NCI-H128 (cell line): ENCODE results near the gene KRT85.
"Not testable (repeated sequence)": the region's sequence is repeated elsewhere in the genome, so short reads cannot be mapped to it uniquely, and the experiment has no call there.

Experiments
- DNase-seq: peaks from one replicate; lab custom pipeline; 2025; ENCODE audit not compliant: unreplicated experiment; lab: John Stamatoyannopoulos, UW

The KRT85 gene

GRCh38 chr12:52327830-52328500 lies 39.3 kb downstream of the KRT85 start:
- DNase-seq: no peak

DNA sequence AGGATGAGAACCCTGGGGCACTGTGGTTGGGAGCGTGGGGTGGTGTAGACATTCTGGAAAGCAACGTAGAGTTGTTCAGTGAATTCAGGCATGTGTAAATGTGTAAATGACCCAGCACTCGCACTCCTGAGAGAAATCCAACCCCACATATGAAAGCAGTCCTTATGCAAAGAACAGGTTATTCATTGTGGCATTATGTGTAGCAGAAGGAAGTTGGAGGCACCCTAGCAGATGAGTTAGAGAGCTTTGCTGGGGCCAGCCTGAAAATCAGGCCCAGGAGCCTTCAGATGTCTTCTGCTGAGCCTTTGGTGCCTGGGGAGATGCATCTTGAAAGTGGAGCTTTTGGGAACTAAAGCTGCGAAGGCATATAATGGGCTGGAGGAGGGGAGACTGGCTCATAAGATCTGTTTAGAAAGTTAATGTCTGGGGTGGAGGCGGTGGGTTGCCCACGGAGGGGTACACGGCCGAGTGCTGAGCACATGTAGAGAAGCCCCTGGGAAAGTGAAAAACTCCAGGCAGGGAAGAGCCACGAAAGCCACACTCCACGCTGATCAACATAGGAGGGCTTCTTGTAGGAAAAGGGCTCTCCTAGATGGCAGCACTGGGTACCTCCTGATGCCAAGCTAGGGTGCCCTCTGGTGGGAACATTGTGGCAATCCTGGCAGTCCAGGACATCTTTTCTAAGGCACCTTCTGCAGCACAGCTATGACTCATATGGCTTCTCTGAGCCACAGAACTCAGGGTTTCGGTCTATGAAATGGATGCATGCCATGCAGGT lies 40.0 kb downstream of the KRT85 start:
- DNase-seq: peak; percentile 20

DNA sequence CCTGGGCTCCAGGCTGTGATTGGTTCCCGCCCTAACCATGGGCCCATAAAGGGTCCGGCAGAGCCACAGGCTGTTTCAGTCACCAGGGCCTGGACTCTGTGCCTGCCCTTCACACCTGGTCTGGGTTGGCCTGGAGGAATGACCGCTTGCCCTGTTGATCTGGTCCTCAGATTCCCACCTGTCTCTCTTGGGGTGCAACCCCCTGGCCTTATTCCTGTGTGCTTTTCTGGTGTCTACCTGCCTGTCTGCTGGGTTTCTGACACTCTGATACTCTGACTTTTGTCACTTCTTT lies 43.2 kb downstream of the KRT85 start:
- DNase-seq: no peak

DNA sequence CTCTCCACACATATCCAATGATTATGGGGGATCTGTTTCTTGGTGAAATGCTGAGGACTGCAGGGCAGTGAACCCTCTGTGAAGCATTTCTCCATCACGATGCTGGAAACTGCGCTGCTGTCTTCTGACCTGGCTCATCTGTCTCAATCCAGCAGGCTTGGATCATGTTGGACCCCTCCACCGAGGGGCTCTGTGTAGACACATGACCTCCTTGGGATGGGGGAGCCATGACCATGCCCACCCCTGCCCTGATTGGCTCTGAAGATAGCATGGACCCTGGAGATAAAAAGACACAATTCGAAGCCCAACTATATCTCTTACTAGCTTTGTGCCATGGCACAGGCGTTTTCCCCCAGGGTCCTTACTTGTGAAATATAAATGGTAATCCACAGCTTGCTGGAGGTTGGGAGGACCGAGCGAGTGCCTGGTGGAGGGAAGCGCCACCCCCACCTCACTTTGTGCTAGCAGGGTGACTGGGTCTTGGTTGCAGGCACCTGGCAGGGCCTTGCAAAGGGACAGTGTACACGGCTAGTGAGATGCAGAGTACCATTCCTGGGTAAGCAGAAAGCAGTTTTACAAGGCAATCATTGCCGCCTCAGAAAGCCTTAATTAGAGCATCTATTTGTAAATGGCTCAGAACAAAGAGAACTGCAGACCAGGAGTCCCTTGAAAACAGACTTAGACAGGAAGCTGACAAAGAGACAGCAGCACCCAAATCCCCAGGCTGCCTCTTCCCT lies 43.7 kb downstream of the KRT85 start:
- no peak for DNase-seq

- no peak for DNase-seq
Observed at GRCh38 chr12:52323001-52323400, 44.3 kb downstream of the KRT85 start.

DNA sequence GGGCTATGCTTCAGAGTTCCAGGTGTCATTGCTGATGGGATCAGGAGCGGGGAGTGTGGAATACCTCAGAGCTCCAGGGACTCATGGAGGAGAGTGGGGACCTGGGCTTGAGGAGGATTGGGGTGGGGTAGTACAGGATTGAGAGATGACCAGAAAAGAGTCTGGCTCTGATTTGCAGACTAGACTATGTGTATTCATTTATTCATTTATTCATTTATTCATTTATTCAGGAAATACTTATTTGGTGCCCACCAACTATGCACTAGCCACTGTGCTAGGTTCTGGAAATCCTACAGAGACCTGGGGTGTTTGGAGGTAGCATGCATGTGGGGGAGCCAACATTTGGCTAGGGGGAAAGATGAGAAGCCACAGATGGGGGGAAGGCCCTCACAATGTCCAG lies 45.2 kb downstream of the KRT85 start:
- DNase-seq: no peak

- DNase-seq: no peak
Observed at GRCh38 chr12:52321418-52321817, 45.9 kb downstream of the KRT85 start.

GRCh38 chr12:52320784-52321400 lies 46.4 kb downstream of the KRT85 start, which contains the start of gene KRT83:
KRT83 (minus strand) TSS chr12:52321398; CDS start chr12:52321335, 63 bp downstream.
- DNase-seq: no peak

GRCh38 chr12:52319097-52319496 lies 48.2 kb downstream of the KRT85 start:
- no peak for DNase-seq

- no peak for DNase-seq
Observed at GRCh38 chr12:52318241-52318990, 48.9 kb downstream of the KRT85 start.

GRCh38 chr12:52317468-52318052 lies 49.7 kb downstream of the KRT85 start:
- no peak for DNase-seq

DNA sequence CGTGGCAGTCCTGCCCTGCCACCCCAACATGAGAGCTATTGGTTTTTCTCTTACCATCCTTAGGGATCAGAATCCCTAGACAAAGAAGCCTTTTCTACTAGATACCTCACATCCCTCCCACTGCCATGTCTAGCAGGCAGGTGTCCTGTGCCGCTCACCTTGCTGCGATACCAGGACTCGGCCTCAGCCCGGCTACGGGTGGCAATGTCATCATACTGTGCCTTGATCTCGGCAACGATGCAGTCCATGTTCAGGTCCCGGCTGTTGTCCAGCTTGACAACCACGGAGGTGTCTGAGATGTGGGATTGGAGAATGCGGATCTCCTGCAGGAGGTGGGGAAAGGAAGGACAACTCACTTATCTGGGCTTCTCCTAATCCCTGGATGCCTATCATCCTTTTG lies 50.6 kb downstream of the KRT85 start:
- no peak for DNase-seq

DNA sequence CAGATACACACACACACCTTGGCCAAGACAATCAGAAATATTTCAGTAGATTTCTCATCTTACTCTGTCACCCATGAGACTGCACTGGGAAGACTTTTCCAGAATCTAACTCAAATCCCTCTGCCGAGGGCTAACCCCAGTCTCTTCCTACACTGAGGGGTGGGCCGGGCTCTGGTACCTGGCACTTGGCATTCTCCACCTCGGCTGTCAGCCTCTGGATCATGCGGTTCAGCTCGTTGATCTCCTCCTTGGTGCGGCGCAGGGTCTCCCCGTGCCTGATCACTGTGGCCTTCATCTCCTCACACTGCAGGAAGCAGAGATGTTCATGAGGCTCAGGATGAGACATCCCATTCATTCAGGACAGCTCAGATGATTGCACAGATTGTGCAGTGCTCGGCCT lies 51.0 kb downstream of the KRT85 start:
- no peak for DNase-seq

DNA sequence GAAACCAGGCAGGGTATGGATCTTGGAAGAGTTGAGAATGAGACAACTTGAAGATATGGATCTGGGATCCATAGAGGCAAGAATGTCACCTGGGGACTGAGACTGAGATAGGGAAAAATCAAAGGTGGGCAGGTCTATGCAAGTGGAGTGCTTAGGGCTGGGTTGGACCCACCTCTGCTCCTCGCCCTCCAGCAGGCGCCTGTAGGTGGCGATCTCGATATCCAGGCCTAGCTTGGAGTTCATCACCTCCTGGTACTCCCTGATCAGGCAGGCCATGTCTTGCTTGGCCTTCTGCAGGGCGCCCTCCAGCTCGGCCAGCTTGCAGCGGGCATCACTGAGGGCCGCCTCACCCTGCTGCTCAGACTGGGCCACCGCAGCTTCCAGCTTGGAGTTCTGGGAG lies 51.6 kb downstream of the KRT85 start:
- not testable (repeated sequence) for DNase-seq

DNA sequence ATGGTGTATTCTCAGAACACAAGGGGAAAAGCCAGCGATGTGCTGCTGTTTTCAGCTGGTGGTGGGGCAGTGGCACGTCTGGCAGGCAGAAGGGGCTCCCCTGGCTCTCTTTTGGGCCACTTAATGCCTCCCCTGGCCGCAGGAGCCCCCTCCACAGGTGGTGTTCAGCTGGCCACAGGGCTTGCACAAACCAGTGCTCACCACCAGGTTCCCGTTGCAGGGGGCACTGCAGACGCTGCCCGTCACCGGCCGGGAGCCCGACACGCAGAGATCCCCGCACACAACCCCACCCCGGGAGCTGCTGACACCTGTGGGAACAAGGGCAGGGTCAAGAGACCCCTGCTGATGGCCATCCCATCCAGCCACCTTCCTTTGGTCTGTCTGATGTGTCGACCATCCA lies 52.8 kb downstream of the KRT85 start:
- DNase-seq: no peak

- DNase-seq: no peak
Observed at GRCh38 chr12:52313926-52314325, 53.4 kb downstream of the KRT85 start.

DNA sequence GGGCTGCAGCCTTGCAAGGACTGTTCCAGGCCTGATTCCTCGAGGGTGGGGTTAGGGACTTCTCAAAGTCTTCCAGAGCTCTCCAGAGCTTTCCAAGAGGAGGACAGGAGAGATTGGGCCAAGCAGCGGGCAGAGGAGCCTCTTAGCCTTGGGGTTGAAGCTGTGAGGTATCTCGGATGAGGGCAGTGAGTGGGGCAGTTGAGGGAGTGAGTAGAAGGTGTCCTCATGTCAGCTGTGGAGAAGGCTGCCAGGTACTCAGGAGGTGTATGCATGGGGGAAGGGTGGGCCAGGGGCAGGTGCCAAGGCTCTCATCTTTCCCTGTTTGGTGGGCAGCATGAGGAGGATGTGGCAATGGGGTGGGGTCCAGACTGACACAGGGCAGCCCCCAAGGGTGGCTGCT lies 53.8 kb downstream of the KRT85 start:
- DNase-seq: no peak

DNA sequence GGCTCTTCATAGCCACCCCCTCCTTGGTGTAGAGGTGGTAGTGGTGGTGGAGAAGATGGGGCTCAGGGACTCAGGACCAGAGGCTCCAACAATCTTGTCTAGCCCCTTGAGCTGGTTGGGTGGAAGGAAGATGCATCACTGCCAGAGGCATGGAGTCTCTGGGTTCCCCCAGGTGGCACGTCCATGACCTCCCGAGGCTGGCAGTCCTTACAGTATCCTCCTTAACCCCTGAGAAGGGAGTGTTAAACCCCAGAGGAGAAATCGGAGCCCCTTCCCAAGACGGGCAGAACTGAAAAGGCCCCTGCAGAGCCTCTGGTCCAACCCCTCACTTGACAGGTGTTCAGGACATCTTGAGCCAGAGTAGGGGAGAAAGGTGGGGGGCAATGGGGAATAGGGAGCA lies 55.2 kb downstream of the KRT85 start:
- DNase-seq: no peak

DNA sequence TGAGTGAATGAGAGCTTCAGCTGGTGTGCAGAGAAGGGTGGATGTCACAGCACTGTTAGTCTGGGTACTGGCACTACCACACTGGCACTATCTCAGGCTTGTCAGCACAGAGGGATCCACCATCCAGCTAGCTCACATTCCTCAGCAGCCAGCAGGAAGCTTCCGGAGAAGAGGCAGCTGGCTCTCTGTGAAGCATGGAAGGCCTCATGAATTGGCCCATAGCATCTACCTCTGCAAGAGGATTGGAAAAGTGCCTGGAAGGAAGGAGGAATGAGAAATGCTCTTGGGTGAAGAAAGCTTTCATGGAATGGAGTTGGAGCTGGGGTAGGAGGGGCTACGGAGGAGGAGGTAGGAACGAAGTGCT lies 56.0 kb downstream of the KRT85 start:
- no peak for DNase-seq

GRCh38 chr12:52310622-52311284 lies 56.5 kb downstream of the KRT85 start:
- DNase-seq: no peak
